Stimulated activated CD8-positive, alpha-beta memory T cell treated with anti-CD3 and anti-CD28 coated beads, Interleukin-15, amount 100 ng/mL, for 1 hour (primary cell): ENCODE data around the gene TRIM67.
"Not testable (repeated sequence)": the region's sequence is repeated elsewhere in the genome, so short reads cannot be mapped to it uniquely, and the experiment has no call there.

ENCODE experiments used
- DNase-seq: peaks from one replicate; pipeline ENCODE4 v3.0.0-alpha.2; 2020; ENCODE audit warnings: low read depth

TRIM67 gene

GRCh38 chr1:231161667-231162296 lies at the start of gene TRIM67:
Gene TRIM67 (plus strand): TSS chr1:231162058. CDS start chr1:231162970, 912 bp downstream.
- DNase-seq = no peak

GRCh38 chr1:231116738-231117137 lies 45.1 kb upstream of the TRIM67 start:
- no peak for DNase-seq

DNA sequence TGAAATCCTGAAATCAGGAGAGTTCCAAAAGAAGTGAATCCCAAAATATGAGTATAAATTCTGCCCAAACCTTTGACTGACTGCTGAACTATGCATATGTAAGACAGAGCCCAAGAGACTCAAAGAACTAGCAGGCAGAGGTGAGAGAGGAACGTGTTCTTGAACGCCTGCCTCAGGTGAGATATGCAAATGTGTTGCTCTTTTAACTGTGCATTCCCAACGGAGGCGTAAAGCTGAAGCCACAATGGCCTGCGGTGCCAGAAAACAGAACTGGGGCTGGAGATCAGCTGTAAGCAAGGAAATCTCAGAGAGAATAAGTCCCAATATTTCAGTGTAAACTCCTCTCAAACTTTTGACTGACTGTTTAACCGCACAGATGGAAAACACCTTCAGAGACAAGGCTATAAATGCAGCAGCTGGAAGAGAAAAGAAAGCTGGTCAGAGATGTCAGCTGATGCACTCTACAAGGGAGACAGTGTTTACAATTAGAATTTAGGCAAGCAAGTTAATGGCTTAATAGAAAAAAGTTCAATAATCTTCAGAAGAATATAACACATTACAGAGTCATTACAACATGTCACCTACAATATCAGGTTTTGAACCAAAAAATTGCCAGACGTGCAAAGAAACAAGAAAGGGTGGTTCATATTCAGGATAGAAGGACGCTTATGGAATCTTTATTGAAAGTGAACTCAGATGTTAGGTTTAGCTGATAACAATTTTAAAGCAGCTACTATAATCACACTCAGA lies 43.0 kb upstream of the TRIM67 start:
- no peak for DNase-seq

DNA sequence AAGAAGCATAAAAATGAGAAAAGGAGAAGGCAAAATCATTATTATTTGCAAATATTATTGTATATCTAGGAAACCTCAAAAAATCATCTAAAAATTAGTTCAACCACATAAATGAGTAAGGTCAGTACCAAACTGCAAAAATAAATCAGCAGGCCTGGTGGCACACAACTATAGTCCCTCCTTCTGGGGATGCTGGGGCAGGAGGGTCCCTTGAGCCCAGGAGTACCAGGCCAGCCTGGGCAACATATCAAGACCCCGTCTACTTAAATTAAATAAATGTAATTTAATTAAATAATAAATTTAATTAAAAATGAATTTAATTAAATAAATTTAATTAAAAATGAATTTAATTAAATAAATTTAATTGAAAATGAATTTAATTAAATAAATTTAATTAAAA lies 40.3 kb upstream of the TRIM67 start:
- no peak for DNase-seq

DNA sequence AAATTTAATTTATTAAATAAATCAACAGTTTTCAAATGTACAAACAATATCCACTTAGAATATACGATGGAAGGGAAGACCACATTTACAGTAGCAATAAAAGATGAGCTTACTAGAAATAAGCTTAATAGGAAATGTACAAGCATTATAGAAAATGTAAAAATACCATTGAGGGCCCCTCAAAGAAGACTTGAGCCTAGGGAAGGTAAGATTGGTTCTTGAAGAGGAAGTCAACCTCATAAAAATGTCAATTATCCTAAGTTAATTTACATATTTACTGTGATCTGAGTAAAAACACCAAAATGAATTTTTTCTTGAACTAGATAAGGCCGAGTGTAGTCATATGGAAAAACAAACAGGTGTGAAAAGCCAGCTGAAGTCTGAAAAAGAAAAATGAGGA lies 39.7 kb upstream of the TRIM67 start:
- no peak for DNase-seq

GRCh38 chr1:231124746-231125145 lies 37.1 kb upstream of the TRIM67 start:
- DNase-seq = no peak

GRCh38 chr1:231125972-231126580 lies 35.8 kb upstream of the TRIM67 start:
- no peak for DNase-seq

GRCh38 chr1:231127106-231127505 lies 34.8 kb upstream of the TRIM67 start:
- DNase-seq = not testable (repeated sequence)

DNA sequence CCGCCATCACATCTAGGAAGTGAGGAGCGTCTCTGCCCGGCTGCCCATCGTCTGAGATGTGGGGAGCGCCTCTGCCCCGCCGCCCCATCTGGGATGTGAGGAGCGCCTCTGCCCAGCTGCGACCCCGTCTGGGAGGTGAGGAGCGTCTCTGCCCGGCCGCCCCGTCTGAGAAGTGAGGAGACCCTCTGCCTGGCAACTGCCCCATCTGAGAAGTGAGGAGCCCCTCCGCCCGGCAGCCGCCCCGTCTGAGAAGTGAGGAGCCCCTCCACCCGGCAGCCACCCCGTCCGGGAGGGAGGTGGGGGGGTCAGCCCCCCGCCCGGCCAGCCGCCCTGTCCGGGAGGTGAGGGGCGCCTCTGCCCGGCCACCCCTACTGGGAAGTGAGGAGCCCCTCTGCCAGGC lies 33.4 kb upstream of the TRIM67 start:
- not testable (repeated sequence) for DNase-seq

DNA sequence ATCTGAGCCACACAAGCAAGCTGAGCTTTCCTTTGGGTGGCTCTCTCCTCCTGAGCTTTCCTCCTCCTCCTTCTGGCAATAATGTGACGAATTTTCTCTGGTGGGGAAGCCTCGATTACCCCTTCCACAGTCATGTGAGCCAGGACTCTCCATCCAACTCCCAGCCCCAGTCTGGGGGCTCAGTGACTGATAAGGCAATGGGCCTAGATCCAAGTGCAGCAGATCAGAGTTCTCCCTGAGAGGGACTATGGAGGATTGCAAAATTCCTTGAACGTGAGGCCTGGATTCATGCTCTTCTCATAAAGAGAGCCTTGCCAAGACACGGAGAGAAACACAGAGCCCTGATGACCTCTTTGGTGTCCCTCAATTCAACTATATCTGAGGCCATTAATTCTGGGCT lies 31.3 kb upstream of the TRIM67 start:
- DNase-seq = no peak

GRCh38 chr1:231132591-231132990 lies 29.3 kb upstream of the TRIM67 start:
- DNase-seq = not testable (repeated sequence)

- DNase-seq = no peak
Observed at GRCh38 chr1:231134624-231135023, 27.2 kb upstream of the TRIM67 start.

DNA sequence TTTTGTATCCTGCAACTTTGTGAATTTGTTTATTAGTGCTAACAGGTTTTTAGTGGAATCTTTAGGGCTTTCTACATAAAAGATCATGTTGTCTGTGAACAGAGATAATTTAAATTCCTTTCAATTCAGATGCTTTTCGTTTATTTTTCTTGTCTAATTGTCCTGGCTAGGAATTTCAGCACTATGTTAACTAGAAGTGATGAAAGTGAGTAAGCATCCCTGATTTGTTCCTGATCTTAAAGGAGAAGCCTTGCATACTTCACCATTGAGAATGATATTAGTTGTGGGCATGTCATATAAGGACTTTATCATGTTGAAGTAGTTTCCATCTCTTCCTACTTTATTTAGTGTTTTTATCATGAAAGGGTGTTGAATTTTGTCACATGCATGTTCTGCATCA lies 23.6 kb upstream of the TRIM67 start:
- no peak for DNase-seq

DNA sequence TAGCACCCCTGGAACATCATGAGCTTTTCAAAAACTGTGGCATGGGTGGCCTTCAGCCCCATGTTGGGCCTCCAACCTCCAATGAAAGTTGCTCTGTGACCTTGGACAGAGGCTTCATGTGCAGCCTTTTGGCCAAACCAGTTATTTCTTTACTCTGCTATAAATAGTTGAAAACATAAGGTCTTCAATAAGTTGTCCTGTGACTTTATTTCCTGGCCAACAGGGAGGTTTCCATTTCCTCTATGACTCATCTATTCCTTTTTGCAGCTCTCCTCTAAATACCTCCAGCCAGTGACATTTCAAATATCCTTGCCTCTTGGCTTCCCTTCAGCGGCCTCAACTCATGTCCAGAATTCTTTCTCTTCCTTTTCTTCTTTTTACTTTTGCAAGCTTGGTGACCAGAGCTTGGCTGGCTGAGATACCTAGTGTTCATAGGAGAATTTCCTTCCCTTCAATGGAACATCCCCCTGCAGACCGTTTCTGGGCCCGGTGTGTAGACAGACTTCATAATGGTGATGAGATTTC lies 22.7 kb upstream of the TRIM67 start:
- DNase-seq = no peak

GRCh38 chr1:231139659-231140654 lies 21.9 kb upstream of the TRIM67 start:
- DNase-seq = no peak

DNA sequence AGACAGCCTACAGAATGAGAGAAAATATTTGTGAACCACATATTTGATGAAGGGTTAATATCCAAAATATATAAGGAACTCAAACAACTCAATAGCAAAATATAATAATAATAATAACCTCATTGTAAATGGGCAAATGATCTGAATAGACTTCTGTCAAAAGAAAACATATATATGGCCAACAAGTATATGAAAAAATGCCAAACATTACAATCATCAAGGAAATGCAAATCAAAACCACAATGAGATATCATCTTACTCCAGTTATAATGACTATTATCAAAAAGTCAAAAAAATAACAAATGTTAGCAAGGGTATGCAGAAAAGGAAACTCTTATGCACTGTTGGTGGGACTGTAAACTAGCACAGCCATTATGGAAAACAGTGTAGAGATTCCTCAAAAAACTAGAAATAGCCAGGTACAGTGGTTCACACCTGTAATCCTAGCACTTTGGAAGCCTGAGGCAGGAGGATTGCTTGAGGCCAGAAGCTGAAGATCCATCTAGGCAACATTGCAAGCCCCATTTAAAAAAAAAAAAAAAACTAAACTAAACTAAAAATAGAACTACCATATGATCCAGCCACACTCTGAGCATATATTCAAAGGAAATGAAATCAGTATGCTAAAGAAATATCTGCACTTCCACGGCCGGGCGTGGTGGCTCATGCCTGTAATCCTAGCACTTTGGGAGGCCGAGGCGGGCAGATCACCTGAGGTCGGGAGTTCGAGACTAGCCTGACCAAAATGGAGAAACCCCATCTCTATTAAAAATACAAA lies 17.3 kb upstream of the TRIM67 start:
- DNase-seq = no peak

DNA sequence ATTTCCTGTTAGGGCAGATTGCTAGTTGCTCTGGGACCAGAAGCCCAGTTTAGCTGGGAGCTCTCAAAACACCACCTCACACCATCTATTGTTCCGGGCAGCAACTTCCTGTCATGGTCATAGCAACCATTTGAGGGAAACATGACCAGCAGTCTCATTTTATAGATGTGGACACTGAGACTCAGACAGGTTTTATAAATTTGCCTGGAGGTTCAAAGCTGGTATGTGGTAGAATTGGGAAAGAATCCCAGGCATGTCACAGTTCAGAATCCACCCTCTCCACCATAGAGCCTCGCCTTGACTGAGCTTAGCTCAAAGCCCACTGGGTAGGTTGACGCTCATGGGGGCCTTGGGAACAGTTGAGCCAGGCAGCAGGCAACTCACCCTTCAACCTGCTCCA lies 14.0 kb upstream of the TRIM67 start:
- no peak for DNase-seq

DNA sequence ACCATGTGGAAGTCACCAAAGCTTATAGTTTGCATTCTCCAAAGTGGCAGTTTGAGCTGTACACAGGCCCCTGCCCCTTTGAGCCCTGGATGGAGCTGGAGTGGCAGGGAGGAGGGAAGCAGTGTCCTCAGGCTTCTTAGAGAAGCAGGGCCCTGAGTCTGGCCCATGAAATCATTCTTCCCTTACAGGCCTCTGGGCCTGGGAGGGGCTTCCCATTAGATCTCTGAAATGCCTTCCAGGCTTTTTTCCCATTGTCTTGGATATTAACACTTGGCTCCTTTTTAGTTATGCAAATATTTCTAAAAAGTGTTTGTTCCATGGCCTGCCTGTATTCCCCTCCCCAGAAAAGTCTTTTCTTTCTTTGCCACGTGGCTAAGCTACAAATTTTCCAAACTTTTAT lies 10.0 kb upstream of the TRIM67 start:
- DNase-seq = no peak

DNA sequence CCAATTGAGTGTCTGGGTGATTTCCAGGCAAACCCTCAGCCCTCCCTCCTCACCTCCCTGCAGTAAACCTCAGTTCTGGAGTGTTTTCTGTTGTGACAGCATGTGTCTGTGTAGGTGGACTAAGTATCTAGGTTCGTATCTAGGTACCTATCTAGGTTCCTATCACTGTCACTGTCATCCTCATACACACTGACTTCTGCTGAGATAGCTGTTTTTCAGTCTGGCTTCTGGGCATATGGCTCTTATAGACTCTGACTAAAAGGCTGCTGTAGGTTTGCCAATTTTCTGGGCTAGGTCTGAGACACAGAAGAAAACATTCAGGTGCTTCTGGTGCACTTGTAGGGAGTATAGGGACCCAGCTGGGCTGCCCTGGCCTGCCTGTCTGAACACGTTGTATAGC lies 8.1 kb upstream of the TRIM67 start:
- no peak for DNase-seq

DNA sequence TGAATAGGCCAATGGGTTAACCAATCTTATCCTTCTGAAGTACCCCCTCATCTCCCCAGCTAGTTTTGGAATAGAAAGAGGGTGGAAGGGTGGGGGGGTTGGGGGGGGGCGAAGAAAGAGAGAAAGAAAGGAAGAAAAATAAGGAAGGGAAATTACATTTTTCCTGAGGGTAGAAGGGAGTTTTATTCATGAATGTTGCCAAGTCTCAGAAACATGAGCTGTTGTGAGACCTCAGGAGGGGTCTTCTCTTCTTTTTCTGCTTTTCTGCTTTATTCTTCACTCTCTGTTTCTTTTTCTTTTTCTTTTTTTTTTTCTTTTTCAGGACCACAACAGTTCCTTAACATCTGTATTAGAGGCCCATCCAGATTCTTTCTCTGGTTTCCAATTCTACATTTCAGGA lies 6.0 kb upstream of the TRIM67 start:
- no peak for DNase-seq

- no peak for DNase-seq
Observed at GRCh38 chr1:231157311-231157710, 4.5 kb upstream of the TRIM67 start.
